Measurements from ENCODE around the gene DGKI. TPM values are rescaled to one million over a fixed set of nuclear protein-coding genes. Genes with fewer than 3 reads are reported as not detected.

DGKI gene
- total and polyA plus RNA-seq, 2 of the 4 experiments (the other 2 are of a cell fraction): 3.9 to 15.8 TPM

GRCh38 chr7:137850972-137851945, 4.5 kb upstream of the DGKI start:
- H2BK5ac ChIP-seq (ENCODE audit: low read depth, low read length, poor library complexity, severe bottlenecking): peak overlapping the region; percentile 41
- peak overlapping the region; percentile 57 for H3K14ac ChIP-seq (replicated peaks; ENCODE audit: low read depth, low read length)
- H3K9me1 ChIP-seq (ENCODE audit: insufficient read depth, low read length): peaks cover 7% of the 10 kb centered on the region; the same call in 1 of the 2 replicates
- no peak overlapping the region; the same call in 1 of the 2 replicates for H3K56ac ChIP-seq (ENCODE audit: extremely low read depth, insufficient read depth, low read length)
- TF ChIP-seq MAFK (IDR thresholded peaks at IDR 0.05; ENCODE audit: low read depth, low read length) (no peak), CEBPB (IDR thresholded peaks at IDR 0.05; ENCODE audit: low read depth, low read length) (peak; percentile 36; the same call in 1 of the 2 replicates), USF2 (IDR thresholded peaks at IDR 0.05; ENCODE audit: low read depth, low read length) (no peak), RCOR1 (IDR thresholded peaks at IDR 0.05; ENCODE audit: insufficient replicate concordance, low read length) (no peak), RFX5 (IDR thresholded peaks at IDR 0.05; ENCODE audit: low read depth, low read length) (no peak), MAZ (IDR thresholded peaks at IDR 0.05; ENCODE audit: borderline replicate concordance, low read depth, low read length) (no peak), SMC3 (IDR thresholded peaks at IDR 0.05; ENCODE audit: low read depth, low read length) (no peak)
- H2AK5ac ChIP-seq (ENCODE audit: low read depth, low read length): 0 out of 2 replicates have a peak overlapping the region, but pooled peaks have one; percentile 39
- no TSS peak for BruUV-seq (replicated peaks)
- peak overlapping the region in 1 of 2 experiments; percentile 52; a peak in 1 of 4 replicates for H4K8ac ChIP-seq (ENCODE audit: low read depth in 2 of 2, low read length in 2 of 2)
- peak; percentile 58 for DNase-seq
- peak overlapping the region; percentile 37; the same call in 1 of the 2 replicates for H2BK20ac ChIP-seq (ENCODE audit: low read depth, low read length)
- H4K20me1 ChIP-seq (ENCODE audit: insufficient read depth, low read length): no peaks in the 10 kb centered on the region; the same call in 1 of the 2 replicates
- H3K36me3 ChIP-seq (ENCODE audit: control insufficient read depth, insufficient read depth, low read length): 0 out of 2 replicates have a peak, but pooled peaks cover 2% of the 10 kb centered on the region
- POLR2A ChIA-PET (ENCODE audit: unreplicated experiment): no interaction called here
- dilution Hi-C loops (cut with HindIII; ENCODE audit: low sequenced_read_pairs, unreplicated experiment) (no loop called here), intact Hi-C loops (cut with micrococcal nuclease) (no loop called here), in situ Hi-C loops (cut with MboI; ENCODE audit: low sequenced_read_pairs) (no loop called here)
- H3K27me3 ChIP-seq (ENCODE audit: control insufficient read depth, insufficient read depth, low read length): no peaks in the 10 kb centered on the region; the same call in 1 of the 2 replicates
- no peak overlapping the region for H2BK15ac ChIP-seq (ENCODE audit: low read depth, low read length)
- no CpG with 5 or more reads among the region's 6 CpGs for WGBS, 2 experiments (ENCODE audit: extremely low coverage in 2 of 2, insufficient read length in 1 of 2)
- no peaks in the 10 kb centered on the region for H3K9me3 ChIP-seq (ENCODE audit: control insufficient read depth, insufficient read depth, low read length)
- H3K4me3 ChIP-seq (ENCODE audit: insufficient read depth, low read depth, low read length): no peak overlapping the region
- no peaks in the 10 kb centered on the region; a peak in 1 of 4 replicates for H3K79me1 ChIP-seq (ENCODE audit: low read depth in 1 of 2, low read length in 2 of 2)
- no peak overlapping the region for H3K27ac ChIP-seq (ENCODE audit: insufficient read depth, low read length)
- peak overlapping the region; percentile 37; the same call in 1 of the 2 replicates for H3K4ac ChIP-seq (ENCODE audit: low read depth, low read length)
- no peak overlapping the region for H3K18ac ChIP-seq (ENCODE audit: low read depth, low read length)
- no peak overlapping the region for H3K9ac ChIP-seq (ENCODE audit: low read depth, low read length)
- no peak overlapping the region for H2AK9ac ChIP-seq (replicated peaks; ENCODE audit: low read depth, low read length, poor library complexity)
- no peak for ATAC-seq (ENCODE audit: low read depth)
- H2BK120ac ChIP-seq (ENCODE audit: low read depth, low read length): peak overlapping the region; percentile 3; the same call in 1 of the 2 replicates
- CTCF ChIA-PET: no interaction called here
- peak overlapping the region; percentile 27; the same call in 1 of the 2 replicates for H4K91ac ChIP-seq (ENCODE audit: insufficient read depth, low read depth, low read length)
- H4K5ac ChIP-seq (ENCODE audit: low read depth, low read length): no peak overlapping the region; the same call in 1 of the 2 replicates
- H3K4me1 ChIP-seq (ENCODE audit: control insufficient read depth, insufficient read depth, low read length): peaks cover 13% of the 10 kb centered on the region; the same call in 1 of the 2 replicates
- no peak overlapping the region for H2AFZ ChIP-seq (replicated peaks; ENCODE audit: low read length, poor library complexity)
- no peak overlapping the region for H3K4me2 ChIP-seq (ENCODE audit: low read depth, low read length)
- H3K23ac ChIP-seq (ENCODE audit: low read depth, low read length): peak overlapping the region; percentile 77; the same call in 1 of the 2 replicates
